ENCODE data around the gene KSR1.

Gene KSR1

DNA sequence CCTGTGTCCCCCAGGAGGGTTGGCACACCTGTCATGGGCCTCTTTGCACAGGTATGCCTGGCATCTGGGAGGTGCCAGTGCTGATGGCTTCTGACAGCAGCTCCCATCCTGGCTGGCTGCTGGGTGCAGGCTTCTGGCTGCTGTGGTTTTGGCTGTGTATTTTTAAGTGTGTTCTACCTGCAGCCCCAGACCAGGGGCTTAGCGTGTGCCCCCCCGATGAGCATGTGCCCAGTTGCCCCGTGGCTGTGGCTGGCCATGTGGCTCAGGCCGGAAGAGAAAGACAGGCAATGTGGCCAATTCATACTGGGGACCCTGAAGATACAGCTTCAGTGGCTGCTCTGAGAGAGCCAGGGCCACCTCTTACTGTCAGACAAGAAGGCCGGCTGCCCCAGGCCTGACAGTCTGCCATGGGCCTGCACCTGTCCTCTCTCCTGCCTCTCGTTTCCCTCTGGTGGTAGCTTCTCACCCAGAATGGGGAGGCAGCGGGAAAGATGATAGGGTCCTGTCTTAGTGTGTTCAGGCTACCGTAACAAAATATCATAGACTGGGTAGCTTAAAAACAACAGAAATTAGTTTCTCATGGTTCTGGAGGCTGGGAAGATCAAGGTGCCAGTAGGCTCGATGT is 137.1 kb downstream of the KSR1 start (continued):
- TF ChIP-seq, protein P1, sequence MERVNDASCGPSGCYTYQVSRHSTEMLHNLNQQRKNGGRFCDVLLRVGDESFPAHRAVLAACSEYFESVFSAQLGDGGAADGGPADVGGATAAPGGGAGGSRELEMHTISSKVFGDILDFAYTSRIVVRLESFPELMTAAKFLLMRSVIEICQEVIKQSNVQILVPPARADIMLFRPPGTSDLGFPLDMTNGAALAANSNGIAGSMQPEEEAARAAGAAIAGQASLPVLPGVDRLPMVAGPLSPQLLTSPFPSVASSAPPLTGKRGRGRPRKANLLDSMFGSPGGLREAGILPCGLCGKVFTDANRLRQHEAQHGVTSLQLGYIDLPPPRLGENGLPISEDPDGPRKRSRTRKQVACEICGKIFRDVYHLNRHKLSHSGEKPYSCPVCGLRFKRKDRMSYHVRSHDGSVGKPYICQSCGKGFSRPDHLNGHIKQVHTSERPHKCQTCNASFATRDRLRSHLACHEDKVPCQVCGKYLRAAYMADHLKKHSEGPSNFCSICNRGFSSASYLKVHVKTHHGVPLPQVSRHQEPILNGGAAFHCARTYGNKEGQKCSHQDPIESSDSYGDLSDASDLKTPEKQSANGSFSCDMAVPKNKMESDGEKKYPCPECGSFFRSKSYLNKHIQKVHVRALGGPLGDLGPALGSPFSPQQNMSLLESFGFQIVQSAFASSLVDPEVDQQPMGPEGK (CRISPR knock-in tag; IDR thresholded peaks at IDR 0.05; ENCODE audit: borderline replicate concordance), result no peak
- no peak for TF ChIP-seq PPARA (CRISPR knock-in tag; IDR thresholded peaks at IDR 0.05; ENCODE audit: borderline replicate concordance)

DNA sequence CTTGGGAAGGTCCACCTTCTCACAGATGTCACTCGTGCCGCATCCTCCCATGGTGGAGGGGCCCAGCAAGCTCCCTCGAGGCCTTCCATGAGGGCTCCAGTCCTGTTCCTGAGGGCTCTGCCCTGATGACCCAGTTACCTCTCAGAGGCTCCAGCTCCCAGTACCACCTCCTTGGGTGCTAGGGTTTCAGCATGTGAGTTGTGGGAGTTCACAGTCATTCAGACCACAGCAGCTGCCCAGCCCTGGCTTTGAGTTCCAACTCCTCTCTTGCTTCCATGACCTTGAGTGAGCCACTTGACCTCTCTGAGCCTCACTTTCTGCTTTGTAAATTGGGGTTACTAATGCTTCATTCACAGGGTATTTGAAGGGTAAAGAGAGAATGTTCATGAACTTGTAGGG is 137.6 kb downstream of the KSR1 start:
- TF ChIP-seq GLIS3 (CRISPR knock-in tag; IDR thresholded peaks at IDR 0.05) (no peak), OSR1 (CRISPR knock-in tag; IDR thresholded peaks at IDR 0.05) (no peak), ISL1 (CRISPR knock-in tag; IDR thresholded peaks at IDR 0.05) (no peak)
- TF ChIP-seq, protein P2, sequence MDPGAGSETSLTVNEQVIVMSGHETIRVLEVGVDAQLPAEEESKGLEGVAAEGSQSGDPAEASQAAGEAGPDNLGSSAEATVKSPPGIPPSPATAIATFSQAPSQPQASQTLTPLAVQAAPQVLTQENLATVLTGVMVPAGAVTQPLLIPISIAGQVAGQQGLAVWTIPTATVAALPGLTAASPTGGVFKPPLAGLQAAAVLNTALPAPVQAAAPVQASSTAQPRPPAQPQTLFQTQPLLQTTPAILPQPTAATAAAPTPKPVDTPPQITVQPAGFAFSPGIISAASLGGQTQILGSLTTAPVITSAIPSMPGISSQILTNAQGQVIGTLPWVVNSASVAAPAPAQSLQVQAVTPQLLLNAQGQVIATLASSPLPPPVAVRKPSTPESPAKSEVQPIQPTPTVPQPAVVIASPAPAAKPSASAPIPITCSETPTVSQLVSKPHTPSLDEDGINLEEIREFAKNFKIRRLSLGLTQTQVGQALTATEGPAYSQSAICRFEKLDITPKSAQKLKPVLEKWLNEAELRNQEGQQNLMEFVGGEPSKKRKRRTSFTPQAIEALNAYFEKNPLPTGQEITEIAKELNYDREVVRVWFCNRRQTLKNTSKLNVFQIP (CRISPR knock-in tag; IDR thresholded peaks at IDR 0.05; ENCODE audit: borderline replicate concordance, low read depth), result no peak
- no peak for ATAC-seq

DNA sequence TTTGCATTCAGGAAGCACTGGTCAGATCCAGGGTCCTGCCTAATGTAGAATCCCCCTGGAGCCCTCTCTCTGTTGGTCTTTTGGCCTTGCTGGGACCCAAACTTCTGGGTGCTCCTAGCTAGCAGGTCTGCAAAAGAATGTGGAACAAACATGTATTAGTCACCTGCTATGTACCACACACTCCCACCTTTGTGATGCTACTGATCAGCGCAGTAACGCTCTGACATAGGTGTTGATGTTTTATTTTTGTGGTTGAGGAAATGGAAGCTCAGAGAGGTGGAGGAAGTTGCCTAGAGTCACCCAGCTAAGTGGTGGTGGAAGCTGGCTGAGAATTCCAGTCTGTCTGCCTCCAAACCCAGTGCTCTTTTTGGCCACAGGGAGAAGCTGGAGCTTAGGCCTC is 139.0 kb downstream of the KSR1 start:
- no peak for ATAC-seq
- TF ChIP-seq ZNF70 (CRISPR knock-in tag; IDR thresholded peaks at IDR 0.05) (no peak), TOX (CRISPR knock-in tag; IDR thresholded peaks at IDR 0.05; ENCODE audit: borderline replicate concordance) (no peak)

DNA sequence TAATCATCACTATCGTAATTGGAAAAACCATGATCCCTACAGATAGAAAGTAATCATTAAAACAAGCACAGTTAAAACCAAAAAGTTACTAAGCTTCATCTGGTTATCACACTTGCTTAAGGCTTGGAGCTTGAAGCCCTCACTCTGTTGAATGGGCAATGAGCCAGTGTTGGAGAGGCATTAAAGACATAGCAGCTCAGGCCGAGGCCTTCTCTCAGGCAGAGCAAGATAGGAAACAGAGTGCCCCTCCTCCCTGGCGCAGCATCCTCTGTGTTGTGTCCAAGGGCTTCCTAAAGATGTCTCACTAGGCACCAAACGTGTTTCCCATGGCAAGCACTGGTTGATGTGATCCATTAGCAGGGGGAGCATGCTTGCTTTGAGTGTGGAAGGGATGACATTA is 139.8 kb downstream of the KSR1 start:
- TF ChIP-seq ARNTL (CRISPR knock-in tag; IDR thresholded peaks at IDR 0.05; ENCODE audit: borderline replicate concordance, low read depth) (no peak), RARB (CRISPR knock-in tag; IDR thresholded peaks at IDR 0.05) (no peak), OSR1 (CRISPR knock-in tag; IDR thresholded peaks at IDR 0.05) (no peak), ISL1 (CRISPR knock-in tag; IDR thresholded peaks at IDR 0.05) (no peak), GLIS3 (CRISPR knock-in tag; IDR thresholded peaks at IDR 0.05) (no peak)
- no peak for ATAC-seq

DNA sequence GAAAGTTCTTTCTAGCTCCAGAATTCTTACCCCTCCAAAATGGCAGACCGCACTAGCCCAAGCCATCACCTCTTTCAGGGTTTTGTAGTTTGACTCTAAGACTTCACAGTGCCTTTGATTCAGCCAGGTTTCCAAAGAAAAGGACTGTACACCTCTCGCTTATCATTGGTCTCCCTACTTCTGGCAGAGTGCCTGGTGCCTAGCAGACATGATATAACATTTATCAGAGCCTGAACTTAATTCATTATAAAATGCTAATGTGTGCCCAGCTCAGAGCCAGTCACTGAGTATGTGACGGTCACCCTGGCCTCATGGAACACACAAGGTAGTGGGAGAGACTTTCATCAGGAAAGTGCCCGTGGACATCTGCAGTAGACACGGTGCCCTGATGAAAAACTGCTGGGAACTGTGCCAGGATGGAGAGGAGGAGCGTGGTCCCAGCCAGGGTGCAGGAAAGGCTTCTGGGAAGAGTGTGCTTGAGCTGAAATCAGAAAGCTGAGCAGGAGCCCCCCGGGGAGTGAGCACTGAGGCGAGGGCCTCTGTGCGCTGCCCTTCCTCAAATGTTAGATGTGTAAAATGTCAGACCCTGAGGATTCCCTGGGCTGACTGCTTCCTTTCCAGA is 140.4 kb downstream of the KSR1 start:
- TF ChIP-seq, protein P3, sequence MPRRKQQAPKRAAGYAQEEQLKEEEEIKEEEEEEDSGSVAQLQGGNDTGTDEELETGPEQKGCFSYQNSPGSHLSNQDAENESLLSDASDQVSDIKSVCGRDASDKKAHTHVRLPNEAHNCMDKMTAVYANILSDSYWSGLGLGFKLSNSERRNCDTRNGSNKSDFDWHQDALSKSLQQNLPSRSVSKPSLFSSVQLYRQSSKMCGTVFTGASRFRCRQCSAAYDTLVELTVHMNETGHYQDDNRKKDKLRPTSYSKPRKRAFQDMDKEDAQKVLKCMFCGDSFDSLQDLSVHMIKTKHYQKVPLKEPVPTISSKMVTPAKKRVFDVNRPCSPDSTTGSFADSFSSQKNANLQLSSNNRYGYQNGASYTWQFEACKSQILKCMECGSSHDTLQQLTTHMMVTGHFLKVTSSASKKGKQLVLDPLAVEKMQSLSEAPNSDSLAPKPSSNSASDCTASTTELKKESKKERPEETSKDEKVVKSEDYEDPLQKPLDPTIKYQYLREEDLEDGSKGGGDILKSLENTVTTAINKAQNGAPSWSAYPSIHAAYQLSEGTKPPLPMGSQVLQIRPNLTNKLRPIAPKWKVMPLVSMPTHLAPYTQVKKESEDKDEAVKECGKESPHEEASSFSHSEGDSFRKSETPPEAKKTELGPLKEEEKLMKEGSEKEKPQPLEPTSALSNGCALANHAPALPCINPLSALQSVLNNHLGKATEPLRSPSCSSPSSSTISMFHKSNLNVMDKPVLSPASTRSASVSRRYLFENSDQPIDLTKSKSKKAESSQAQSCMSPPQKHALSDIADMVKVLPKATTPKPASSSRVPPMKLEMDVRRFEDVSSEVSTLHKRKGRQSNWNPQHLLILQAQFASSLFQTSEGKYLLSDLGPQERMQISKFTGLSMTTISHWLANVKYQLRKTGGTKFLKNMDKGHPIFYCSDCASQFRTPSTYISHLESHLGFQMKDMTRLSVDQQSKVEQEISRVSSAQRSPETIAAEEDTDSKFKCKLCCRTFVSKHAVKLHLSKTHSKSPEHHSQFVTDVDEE (CRISPR knock-in tag; IDR thresholded peaks at IDR 0.05), result no peak
- no peak for ATAC-seq

DNA sequence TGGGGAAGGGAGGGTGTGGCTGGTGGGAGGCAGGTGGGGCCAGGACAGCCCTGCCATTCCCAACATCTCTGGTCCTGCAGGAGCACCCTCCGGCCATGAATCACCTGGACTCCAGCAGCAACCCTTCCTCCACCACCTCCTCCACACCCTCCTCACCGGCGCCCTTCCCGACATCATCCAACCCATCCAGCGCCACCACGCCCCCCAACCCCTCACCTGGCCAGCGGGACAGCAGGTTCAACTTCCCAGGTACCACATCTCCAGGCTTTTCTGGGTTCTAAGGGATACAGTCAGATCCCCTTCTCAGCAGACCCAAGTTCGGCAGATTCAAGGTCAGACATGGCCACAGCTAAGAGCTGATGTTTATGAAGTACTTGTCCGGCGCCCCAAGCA is 140.9 kb downstream of the KSR1 start:
- no peak for ATAC-seq
- no peak for TF ChIP-seq PPARA (CRISPR knock-in tag; IDR thresholded peaks at IDR 0.05; ENCODE audit: borderline replicate concordance)
- TF ChIP-seq, protein P4, sequence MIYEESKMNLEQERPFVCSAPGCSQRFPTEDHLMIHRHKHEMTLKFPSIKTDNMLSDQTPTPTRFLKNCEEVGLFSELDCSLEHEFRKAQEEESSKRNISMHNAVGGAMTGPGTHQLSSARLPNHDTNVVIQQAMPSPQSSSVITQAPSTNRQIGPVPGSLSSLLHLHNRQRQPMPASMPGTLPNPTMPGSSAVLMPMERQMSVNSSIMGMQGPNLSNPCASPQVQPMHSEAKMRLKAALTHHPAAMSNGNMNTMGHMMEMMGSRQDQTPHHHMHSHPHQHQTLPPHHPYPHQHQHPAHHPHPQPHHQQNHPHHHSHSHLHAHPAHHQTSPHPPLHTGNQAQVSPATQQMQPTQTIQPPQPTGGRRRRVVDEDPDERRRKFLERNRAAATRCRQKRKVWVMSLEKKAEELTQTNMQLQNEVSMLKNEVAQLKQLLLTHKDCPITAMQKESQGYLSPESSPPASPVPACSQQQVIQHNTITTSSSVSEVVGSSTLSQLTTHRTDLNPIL (CRISPR knock-in tag; IDR thresholded peaks at IDR 0.05; ENCODE audit: low read depth), result no peak
- TF ChIP-seq ISL1 (CRISPR knock-in tag; IDR thresholded peaks at IDR 0.05), result no peak
- TF ChIP-seq, protein P3 (CRISPR knock-in tag; IDR thresholded peaks at IDR 0.05), result no peak
- no peak for TF ChIP-seq BACH2 (CRISPR knock-in tag; IDR thresholded peaks at IDR 0.05; ENCODE audit: borderline replicate concordance)
- TF ChIP-seq TCF4 (CRISPR knock-in tag; IDR thresholded peaks at IDR 0.05; ENCODE audit: borderline replicate concordance), result no peak
- TF ChIP-seq, protein P2 (CRISPR knock-in tag; IDR thresholded peaks at IDR 0.05; ENCODE audit: borderline replicate concordance, low read depth), result no peak
- TF ChIP-seq TOX (CRISPR knock-in tag; IDR thresholded peaks at IDR 0.05; ENCODE audit: borderline replicate concordance), result no peak

Data from SK-N-SH treated with all-trans-retinoic acid at 6 μM for 48 hours (cell line).